NCI-H1417 treated with DMSO at 0.1 percent for 48 hours (cell line): ENCODE measurements around the gene ZC3H7A.

Source experiments
- DNase-seq: peaks from one replicate; lab custom pipeline; 2025; lab: John Stamatoyannopoulos, UW

The ZC3H7A gene

DNA sequence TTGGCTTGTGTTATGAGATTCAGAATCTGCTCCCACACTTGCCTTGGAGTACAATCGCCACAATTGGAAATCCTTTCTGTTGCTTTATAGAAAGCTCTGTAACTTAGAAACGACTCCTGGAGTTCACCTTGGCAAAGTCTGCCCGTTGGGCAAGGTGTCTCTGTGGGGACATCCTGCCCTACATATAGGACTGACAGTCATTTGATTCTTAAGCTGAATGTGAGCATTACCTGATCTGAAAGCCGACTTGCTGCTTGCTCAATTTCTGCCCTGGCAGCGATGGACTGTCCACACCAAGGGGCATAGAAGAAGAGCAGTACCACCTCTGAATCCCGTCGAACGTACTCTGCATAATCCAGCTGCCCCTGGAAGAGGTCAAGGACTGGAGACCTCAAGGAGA is 61.3 kb downstream of the ZC3H7A start:
- DNase-seq = no peak

- DNase-seq = no peak
These were observed 62.4 kb downstream of the ZC3H7A start for GRCh38 chr16:11734653-11735043.

- no peak for DNase-seq
These were observed 62.9 kb downstream of the ZC3H7A start for GRCh38 chr16:11734025-11734652.

GRCh38 chr16:11731222-11731621 is 65.8 kb downstream of the ZC3H7A start:
- no peak for DNase-seq

GRCh38 chr16:11729787-11730186 is 67.3 kb downstream of the ZC3H7A start:
- no peak for DNase-seq

GRCh38 chr16:11727796-11728543 is 69.1 kb downstream of the ZC3H7A start:
- no peak for DNase-seq

GRCh38 chr16:11726008-11726407 is 71.0 kb downstream of the ZC3H7A start:
- DNase-seq = no peak

- DNase-seq = no peak
These were observed 71.6 kb downstream of the ZC3H7A start for GRCh38 chr16:11725457-11725856.

DNA sequence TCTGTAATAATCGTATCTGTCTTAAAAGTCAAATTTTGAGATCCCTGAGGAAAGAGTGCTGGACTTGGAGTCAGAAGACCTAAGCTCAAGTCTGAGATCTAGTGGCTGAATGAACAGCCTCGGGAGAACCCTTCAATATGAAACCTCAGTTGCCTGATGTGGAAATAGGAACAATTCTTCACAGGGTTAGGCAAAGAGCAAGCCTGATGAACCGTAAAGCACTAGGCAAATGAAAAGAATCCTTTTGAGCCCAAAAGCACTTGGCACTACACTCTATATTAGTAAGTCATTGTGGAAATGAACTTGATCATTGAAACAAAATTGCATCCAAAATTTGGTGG is 74.6 kb downstream of the ZC3H7A start:
- no peak for DNase-seq

GRCh38 chr16:11721781-11722467 is 75.1 kb downstream of the ZC3H7A start:
- DNase-seq = no peak

GRCh38 chr16:11719762-11720161 is 77.3 kb downstream of the ZC3H7A start:
- DNase-seq = no peak

DNA sequence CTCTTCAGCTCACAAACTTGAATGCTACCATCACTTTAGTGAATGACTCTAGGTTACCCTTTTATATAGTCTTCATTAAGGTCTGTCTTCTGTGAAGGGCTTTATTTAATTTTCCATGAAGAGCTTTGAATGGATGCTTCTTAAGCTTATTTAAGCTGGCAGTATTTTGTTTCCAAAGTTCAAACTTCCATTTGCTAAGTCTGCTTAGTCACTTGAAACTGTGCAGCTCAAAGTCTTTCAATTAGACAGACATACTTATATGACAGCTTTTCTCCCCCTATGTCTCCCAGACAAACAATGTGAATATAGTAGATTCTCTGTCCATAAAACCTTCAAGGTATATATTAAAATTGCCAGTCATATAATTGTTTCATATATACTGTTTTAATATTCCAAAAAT is 77.9 kb downstream of the ZC3H7A start:
- DNase-seq = no peak

DNA sequence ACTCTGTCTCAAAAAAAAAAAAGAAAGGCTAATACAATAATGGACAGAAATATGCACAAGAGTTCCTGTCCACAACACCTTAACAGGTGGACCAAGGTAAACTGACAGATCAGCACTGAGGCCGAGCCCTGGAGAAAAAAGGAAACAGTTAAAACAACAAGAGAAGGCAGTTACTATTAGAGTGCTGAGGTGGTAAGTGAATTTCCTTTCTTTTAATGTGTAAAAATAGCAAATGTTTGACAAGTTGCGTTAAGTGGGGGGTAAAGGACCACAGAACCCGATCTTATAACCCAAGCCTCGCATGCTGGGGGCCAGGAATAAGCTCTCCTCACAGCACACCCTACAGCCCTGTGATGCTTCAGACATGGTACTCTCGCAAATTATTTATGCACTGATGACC is 79.2 kb downstream of the ZC3H7A start:
- no peak for DNase-seq

GRCh38 chr16:11716336-11716735 is 80.7 kb downstream of the ZC3H7A start:
- no peak for DNase-seq

- DNase-seq = no peak
These were observed 81.7 kb downstream of the ZC3H7A start for GRCh38 chr16:11715246-11715947.

DNA sequence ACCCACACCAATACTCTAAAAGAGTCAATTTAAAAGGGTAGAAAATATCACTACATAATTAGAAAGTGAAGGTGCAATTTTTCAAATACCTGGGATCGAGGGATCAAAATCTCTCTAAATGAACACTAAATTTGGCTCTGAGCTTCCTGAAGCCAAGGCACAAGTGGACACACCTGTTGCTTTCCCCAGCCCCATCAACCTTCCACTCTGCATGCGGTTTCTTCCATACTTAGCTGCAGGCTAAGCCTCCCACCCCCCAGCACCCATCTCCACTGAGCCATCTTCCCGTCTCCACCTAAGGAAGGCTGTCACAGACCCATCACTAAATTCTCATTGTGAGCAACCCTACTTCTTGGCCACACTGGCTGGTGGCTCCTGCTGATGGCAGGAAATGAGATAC is 84.9 kb downstream of the ZC3H7A start:
- no peak for DNase-seq

DNA sequence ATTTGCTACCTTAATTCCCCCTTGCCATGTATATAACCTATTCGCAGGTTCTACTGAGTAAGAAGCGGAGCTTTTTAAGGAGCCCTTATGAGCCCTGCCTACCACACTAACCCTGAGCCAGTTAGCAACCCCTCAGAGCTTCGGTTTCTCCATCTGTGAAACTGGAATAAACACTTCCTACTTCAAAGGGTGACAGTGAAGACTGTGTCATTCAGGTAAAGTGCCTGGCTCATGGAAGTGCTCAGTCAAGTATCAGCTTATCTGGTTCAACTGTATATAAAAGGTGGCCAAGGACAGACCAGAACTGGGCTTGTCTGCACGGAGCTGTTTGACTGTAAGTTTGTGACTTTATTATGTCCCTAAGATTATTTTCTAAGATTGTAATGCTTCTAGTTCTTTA is 85.4 kb downstream of the ZC3H7A start:
- DNase-seq = no peak

- DNase-seq = no peak
These were observed 88.6 kb downstream of the ZC3H7A start for GRCh38 chr16:11708421-11708820.

DNA sequence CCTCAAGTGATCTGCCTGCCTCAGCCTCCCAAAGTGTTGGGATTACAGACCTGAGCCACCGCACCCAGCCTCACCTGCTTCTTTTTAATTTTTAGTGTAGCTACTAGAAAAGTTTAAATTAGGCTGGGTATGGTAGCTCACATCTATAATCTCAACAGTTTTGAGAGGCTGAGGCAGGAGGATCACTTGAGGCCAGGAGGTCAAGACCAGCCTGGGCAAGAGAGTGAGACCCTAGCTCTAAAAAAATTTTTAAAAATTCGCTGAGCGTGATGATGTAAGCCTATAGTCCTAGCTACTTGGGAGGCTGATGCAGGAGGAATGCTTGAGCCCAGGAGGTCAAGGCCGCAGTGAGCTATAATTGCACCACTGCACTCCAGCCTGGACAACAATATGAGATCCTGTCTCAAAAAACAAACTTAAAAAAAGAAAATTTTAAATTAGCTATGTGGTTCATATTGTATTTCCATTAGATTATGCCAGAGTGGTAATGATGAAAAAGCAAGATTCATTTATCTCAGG is 89.3 kb downstream of the ZC3H7A start:
- no peak for DNase-seq

GRCh38 chr16:11706180-11706742 is 90.8 kb downstream of the ZC3H7A start:
- DNase-seq = no peak

- no peak for DNase-seq
These were observed 91.6 kb downstream of the ZC3H7A start for GRCh38 chr16:11705311-11706025.
